Astrocyte of the spinal cord (primary cell): Measurements from ENCODE around the gene GPR160.
A peak's percentile ranks its signal among the peaks of the same experiment; 100 is the strongest.

Experiments used
- DNase-seq: peaks from one replicate; pipeline ENCODE4 v3.0.0; 2011; ENCODE audit warnings: low read depth, low spot score
- H3K4me3 ChIP-seq: 2 replicates; pipeline ENCODE4 v1.5.1; 2011; ENCODE audit warnings: low read depth, mild to moderate bottlenecking, low read length, moderate library complexity
- CTCF ChIP-seq: IDR thresholded peaks from 2 replicates; pipeline ENCODE4 v1.5.1; 2012; ENCODE audit warnings: low read depth, mild to moderate bottlenecking, low read length, inconsistent platforms
- in situ Hi-C: cut with HindIII; loops from 2 replicates; pipeline ENCODE4 v1.10.0; 2017; ENCODE audit warnings: low sequenced_read_pairs

Gene GPR160

GRCh38 chr3:170081079-170081741 lies 43.4 kb downstream of the GPR160 start:
- H3K4me3 ChIP-seq: no peak overlapping the region
- no peak for TF ChIP-seq CTCF
- peak; percentile 19 for DNase-seq
- in situ Hi-C loops: no loop called here

- TF ChIP-seq CTCF: no peak
- in situ Hi-C loops: no loop called here
- DNase-seq: no peak
Observed at GRCh38 chr3:170083343-170083742, 45.5 kb downstream of the GPR160 start.

GRCh38 chr3:170085396-170085795 lies 47.6 kb downstream of the GPR160 start:
- in situ Hi-C loops: no loop called here
- TF ChIP-seq CTCF: no peak
- no peak overlapping the region for H3K4me3 ChIP-seq
- DNase-seq: no peak

More at GRCh38 chr3:170083343-170083742, 45.5 kb downstream of the GPR160 start:
- no peak overlapping the region for H3K4me3 ChIP-seq

- TF ChIP-seq CTCF: no peak
- in situ Hi-C loops: no loop called here
- no peak overlapping the region for H3K4me3 ChIP-seq
- DNase-seq: no peak
Observed at GRCh38 chr3:170089862-170090600, 52.2 kb downstream of the GPR160 start.

GRCh38 chr3:170090601-170090981 lies 52.8 kb downstream of the GPR160 start:
- DNase-seq: no peak
- in situ Hi-C loops: no loop called here
- no peak overlapping the region for H3K4me3 ChIP-seq
- TF ChIP-seq CTCF: no peak

GRCh38 chr3:170092907-170093306 lies 55.1 kb downstream of the GPR160 start:
- no peak for TF ChIP-seq CTCF
- in situ Hi-C loops: no loop called here
- no peak for DNase-seq
- no peak overlapping the region for H3K4me3 ChIP-seq
